Endothelial cell of umbilical vein (primary cell): ENCODE measurements around the gene STK24.

Experiments
- EZH2 ChIP-seq: IDR thresholded peaks from 2 replicates; pipeline ENCODE4 v1.6.1; 2012; ENCODE audit warnings: borderline replicate concordance, low read depth, mild to moderate bottlenecking, moderate library complexity, low read length, inconsistent platforms; ENCODE audit not compliant: severe bottlenecking
- FOS ChIP-seq: IDR thresholded peaks from 2 replicates; pipeline ENCODE4 v1.6.1; 2011; ENCODE audit warnings: mild to moderate bottlenecking, low read length, moderate library complexity, borderline replicate concordance; ENCODE audit not compliant: insufficient read depth
- JUN ChIP-seq: IDR thresholded peaks from 2 replicates; pipeline ENCODE4 v1.6.1; 2011; ENCODE audit warnings: borderline replicate concordance, low read depth; ENCODE audit not compliant: insufficient read length, insufficient read depth
- MYC ChIP-seq: IDR thresholded peaks from one replicate; pipeline ENCODE4 v1.6.1; 2011; ENCODE audit warnings: mild to moderate bottlenecking, low read depth, low read length
- POLR2A ChIP-seq: IDR thresholded peaks from 2 replicates; pipeline ENCODE4 v1.6.1; 2012; ENCODE audit warnings: low read depth, mild to moderate bottlenecking, control low read depth, low read length
- POLR2AphosphoS5 ChIP-seq: IDR thresholded peaks from 2 replicates; pipeline ENCODE4 v1.6.1; 2012; ENCODE audit warnings: low read depth, mild to moderate bottlenecking, control low read depth, low read length, moderate library complexity; ENCODE audit not compliant: insufficient read depth
- TF ChIP-seq, protein P1 (sequence below), 2 donors: IDR thresholded peaks; 1 replicate in 1 of 2; 2 replicates in 1 of 2; pipeline ENCODE4 v1.5.1; 2011; ENCODE audit warnings: low read length in 2 of 2, mild to moderate bottlenecking in 2 of 2, moderate library complexity in 2 of 2, control low read depth in 1 of 2, inconsistent platforms in 1 of 2, low read depth in 1 of 2; ENCODE audit not compliant: insufficient read depth in 1 of 2; ENCODE audit errors: extremely low read depth in 1 of 2
- TF ChIP-seq, protein P2 (sequence below): IDR thresholded peaks from 2 replicates; pipeline ENCODE4 v1.6.1; 2011; ENCODE audit not compliant: insufficient read depth, insufficient read length

DNA sequence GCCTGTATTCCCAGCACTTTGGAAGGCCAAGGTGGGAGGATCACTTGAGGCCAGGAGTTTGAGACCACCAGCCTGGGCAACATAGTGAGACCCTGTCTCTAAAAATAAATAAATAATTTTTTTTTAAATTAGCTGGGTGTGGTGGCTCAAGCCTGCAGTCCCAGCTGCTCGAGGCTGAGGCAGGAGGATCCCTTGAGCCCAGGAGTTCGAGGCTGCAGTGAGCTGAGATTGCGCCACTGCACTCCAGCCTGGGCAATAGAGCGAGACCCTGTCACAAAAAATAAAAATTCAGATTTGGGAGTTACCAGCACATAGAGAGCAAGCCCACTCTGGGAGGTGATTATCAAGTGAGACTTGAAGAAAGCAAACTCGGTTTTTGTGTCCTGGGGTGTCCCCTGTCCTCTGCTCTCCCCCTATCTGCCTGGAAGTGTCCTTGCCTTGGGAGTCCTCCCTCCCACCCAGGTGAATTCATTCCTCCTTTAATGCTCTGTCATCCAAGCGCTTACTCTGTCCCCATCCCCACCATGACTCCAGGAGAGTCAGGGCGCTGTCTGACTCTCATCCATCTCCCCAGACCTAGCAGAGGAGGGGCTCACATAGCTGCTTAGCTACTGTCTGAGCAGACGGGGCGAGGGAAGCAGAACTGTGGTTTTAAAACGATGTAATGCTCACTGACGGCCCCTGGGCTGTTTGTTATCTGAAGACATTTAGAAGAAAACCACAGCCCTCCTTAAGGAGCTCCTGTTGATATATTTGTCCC, 146.8 kb downstream of the STK24 start:
- TF ChIP-seq POLR2A (no peak), POLR2AphosphoS5 (no peak), FOS (no peak), EZH2 (no peak), MYC (no peak), JUN (no peak)
- TF ChIP-seq, protein P1, sequence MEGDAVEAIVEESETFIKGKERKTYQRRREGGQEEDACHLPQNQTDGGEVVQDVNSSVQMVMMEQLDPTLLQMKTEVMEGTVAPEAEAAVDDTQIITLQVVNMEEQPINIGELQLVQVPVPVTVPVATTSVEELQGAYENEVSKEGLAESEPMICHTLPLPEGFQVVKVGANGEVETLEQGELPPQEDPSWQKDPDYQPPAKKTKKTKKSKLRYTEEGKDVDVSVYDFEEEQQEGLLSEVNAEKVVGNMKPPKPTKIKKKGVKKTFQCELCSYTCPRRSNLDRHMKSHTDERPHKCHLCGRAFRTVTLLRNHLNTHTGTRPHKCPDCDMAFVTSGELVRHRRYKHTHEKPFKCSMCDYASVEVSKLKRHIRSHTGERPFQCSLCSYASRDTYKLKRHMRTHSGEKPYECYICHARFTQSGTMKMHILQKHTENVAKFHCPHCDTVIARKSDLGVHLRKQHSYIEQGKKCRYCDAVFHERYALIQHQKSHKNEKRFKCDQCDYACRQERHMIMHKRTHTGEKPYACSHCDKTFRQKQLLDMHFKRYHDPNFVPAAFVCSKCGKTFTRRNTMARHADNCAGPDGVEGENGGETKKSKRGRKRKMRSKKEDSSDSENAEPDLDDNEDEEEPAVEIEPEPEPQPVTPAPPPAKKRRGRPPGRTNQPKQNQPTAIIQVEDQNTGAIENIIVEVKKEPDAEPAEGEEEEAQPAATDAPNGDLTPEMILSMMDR (IDR thresholded peaks at IDR 0.05; ENCODE audit: extremely low read depth in 1 of 2, insufficient read depth in 1 of 2, low read depth in 1 of 2, low read length in 2 of 2): no peak
- TF ChIP-seq, protein P2, sequence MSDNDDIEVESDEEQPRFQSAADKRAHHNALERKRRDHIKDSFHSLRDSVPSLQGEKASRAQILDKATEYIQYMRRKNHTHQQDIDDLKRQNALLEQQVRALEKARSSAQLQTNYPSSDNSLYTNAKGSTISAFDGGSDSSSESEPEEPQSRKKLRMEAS: no peak
